Vagina (tissue), 2 donors: Measurements from ENCODE around the gene APBB2. TPM values are rescaled to one million over a fixed set of nuclear protein-coding genes. Genes with fewer than 3 reads are reported as not detected.

ENCODE experiments used
- DNase-seq, 2 donors: peaks; one replicate each; pipeline ENCODE4 v3.0.0-alpha.2; 2017; ENCODE audit errors: extremely low spot score in 2 of 2
- H3K27ac ChIP-seq: fragments of 200-600 bp; sonication (generic); one replicate; pipeline ENCODE4 v1.5.1; 2019
- H3K27me3 ChIP-seq: fragments of 200-600 bp; sonication (generic); one replicate; pipeline ENCODE4 v1.5.1; 2019
- H3K36me3 ChIP-seq, 2 donors: fragments of 200-600 bp; sonication (generic); one replicate each; pipeline ENCODE4 v1.5.1; 2017 to 2019
- H3K4me1 ChIP-seq: fragments of 200-600 bp; sonication (generic); one replicate; pipeline ENCODE4 v1.5.1; 2019
- H3K4me3 ChIP-seq, 2 donors: fragments of 200-600 bp; sonication (generic); 1 replicate in 1 of 2; 2 replicates in 1 of 2; pipeline ENCODE4 v1.5.1; 2016 to 2019
- H3K9me3 ChIP-seq: fragments of 200-600 bp; sonication (generic); one replicate; pipeline ENCODE4 v1.5.1; 2019
- CTCF ChIP-seq, 3 experiments: fragments of 450-650 bp in 2 of 3; fragments of 200-600 bp in 1 of 3; sonication (generic) in 1 of 3; IDR thresholded peaks; one replicate each; pipeline ENCODE4 v1.5.1; 2017 to 2019; ENCODE audit warnings: antibody characterized with exemption in 3 of 3, mild to moderate bottlenecking in 2 of 3, moderate library complexity in 2 of 3
- POLR2A ChIP-seq, 2 donors: fragments of 450-650 bp; IDR thresholded peaks; one replicate each; pipeline ENCODE4 v1.6.1; 2017; ENCODE audit warnings: antibody characterized with exemption in 2 of 2, mild to moderate bottlenecking in 2 of 2, moderate library complexity in 2 of 2
- POLR2AphosphoS5 ChIP-seq, 2 donors: sonication (generic); formaldehyde crosslinking; IDR thresholded peaks; one replicate each; pipeline ENCODE4 v1.9.0; 2017; ENCODE audit warnings: antibody characterized with exemption in 2 of 2, mild to moderate bottlenecking in 2 of 2, low read depth in 1 of 2; ENCODE audit not compliant: insufficient read depth in 1 of 2
- intact Hi-C: fragments of 100-400 bp; cut with DNase I; formaldehyde crosslinking; loops from one replicate; pipeline ENCODE4 v1.15.1; 2023
- total RNA-seq: library from RNA; depleted of rRNA; stranded (reverse); fragments of >200 nt; gene quantifications from one replicate; pipeline ENCODE4 v1.2.3, GENCODE V29; 2016

APBB2 gene
- total RNA-seq, 1 donor from 2014 or later, result 68.8 TPM

GRCh38 chr4:41074215-41074614 lies 140.1 kb downstream of the APBB2 start:
- peaks cover 28% of the 10 kb centered on the region for H3K4me1 ChIP-seq
- TF ChIP-seq POLR2AphosphoS5 (IDR thresholded peaks at IDR 0.05; ENCODE audit: insufficient read depth in 1 of 2, low read depth in 1 of 2) (no peak), CTCF (IDR thresholded peaks at IDR 0.05) (no peak), POLR2A (IDR thresholded peaks at IDR 0.05) (no peak)
- no peaks in the 10 kb centered on the region for H3K27me3 ChIP-seq
- no peak overlapping the region for H3K27ac ChIP-seq
- DNase-seq, result no peak
- H3K4me3 ChIP-seq, result no peak overlapping the region
- intact Hi-C loops, result no loop called here
- H3K36me3 ChIP-seq, result no peaks in the 10 kb centered on the region
- H3K9me3 ChIP-seq, result no peaks in the 10 kb centered on the region

GRCh38 chr4:41072021-41072777 lies 142.1 kb downstream of the APBB2 start:
- Histone ChIP-seq H3K4me3 (no peak overlapping the region), H3K36me3 (no peaks in the 10 kb centered on the region), H3K4me1 (peaks cover 23% of the 10 kb centered on the region), H3K27me3 (no peaks in the 10 kb centered on the region), H3K27ac (no peak overlapping the region), H3K9me3 (no peaks in the 10 kb centered on the region)
- intact Hi-C loops, result no loop called here
- no peak for TF ChIP-seq POLR2AphosphoS5 (IDR thresholded peaks at IDR 0.05; ENCODE audit: insufficient read depth in 1 of 2, low read depth in 1 of 2)
- TF ChIP-seq POLR2A (IDR thresholded peaks at IDR 0.05), result no peak
- TF ChIP-seq CTCF (IDR thresholded peaks at IDR 0.05), result no peak
- no peak for DNase-seq

- peaks cover 23% of the 10 kb centered on the region for H3K4me1 ChIP-seq
- H3K36me3 ChIP-seq, result no peaks in the 10 kb centered on the region
- no peak for TF ChIP-seq POLR2AphosphoS5 (IDR thresholded peaks at IDR 0.05; ENCODE audit: insufficient read depth in 1 of 2, low read depth in 1 of 2)
- TF ChIP-seq CTCF (IDR thresholded peaks at IDR 0.05), result no peak
- TF ChIP-seq POLR2A (IDR thresholded peaks at IDR 0.05), result no peak
- intact Hi-C loops, result no loop called here
- no peak overlapping the region for H3K27ac ChIP-seq
- DNase-seq, result no peak
- no peaks in the 10 kb centered on the region for H3K9me3 ChIP-seq
- no peaks in the 10 kb centered on the region for H3K27me3 ChIP-seq
- H3K4me3 ChIP-seq, result no peak overlapping the region
These were observed 143.6 kb downstream of the APBB2 start for GRCh38 chr4:41070516-41071281.

- Histone ChIP-seq H3K27me3 (no peaks in the 10 kb centered on the region), H3K9me3 (no peaks in the 10 kb centered on the region), H3K4me1 (peaks cover 25% of the 10 kb centered on the region), H3K27ac (no peak overlapping the region), H3K36me3 (no peaks in the 10 kb centered on the region), H3K4me3 (no peak overlapping the region)
- no peak for DNase-seq
- intact Hi-C loops, result no loop called here
- TF ChIP-seq CTCF (IDR thresholded peaks at IDR 0.05), result no peak
- no peak for TF ChIP-seq POLR2AphosphoS5 (IDR thresholded peaks at IDR 0.05; ENCODE audit: insufficient read depth in 1 of 2, low read depth in 1 of 2)
These were observed 144.5 kb downstream of the APBB2 start for GRCh38 chr4:41069838-41070237.

GRCh38 chr4:41069257-41069656 lies 145.1 kb downstream of the APBB2 start:
- H3K36me3 ChIP-seq, result no peaks in the 10 kb centered on the region
- no peak for DNase-seq
- no peaks in the 10 kb centered on the region for H3K9me3 ChIP-seq
- no peak overlapping the region for H3K27ac ChIP-seq
- peaks cover 31% of the 10 kb centered on the region for H3K4me1 ChIP-seq
- intact Hi-C loops, result no loop called here
- no peak overlapping the region for H3K4me3 ChIP-seq
- TF ChIP-seq POLR2A (IDR thresholded peaks at IDR 0.05) (no peak), POLR2AphosphoS5 (IDR thresholded peaks at IDR 0.05; ENCODE audit: insufficient read depth in 1 of 2, low read depth in 1 of 2) (no peak), CTCF (IDR thresholded peaks at IDR 0.05) (no peak)
- no peaks in the 10 kb centered on the region for H3K27me3 ChIP-seq
